Aorta (tissue), 5 donors: ENCODE data around the gene USP47. TPM values are rescaled to one million over a fixed set of nuclear protein-coding genes. Genes with fewer than 3 reads are reported as not detected.

ENCODE experiments used
- ATAC-seq: fragments of 200-7000 bp; cut with Tn5 transposase; one replicate; pipeline ENCODE4 v1.9.1; 2022; ENCODE audit warnings: moderate library complexity; ENCODE audit not compliant: low FRiP score
- DNase-seq, 2 donors: peaks; one replicate each; pipeline ENCODE4 v3.0.0-alpha.2; 2020
- H3K27ac ChIP-seq, 2 donors: one replicate each; pipeline ENCODE4 v1.5.1; 2013; ENCODE audit warnings: low read length in 2 of 2, mild to moderate bottlenecking in 2 of 2, moderate library complexity in 2 of 2, control low read depth in 1 of 2, inconsistent platforms in 1 of 2, low read depth in 1 of 2
- H3K27me3 ChIP-seq, 2 donors: one replicate each; pipeline ENCODE4 v1.6.1; 2013; ENCODE audit warnings: control low read depth in 1 of 2, low read length in 1 of 2, mild to moderate bottlenecking in 1 of 2, moderate library complexity in 1 of 2; ENCODE audit not compliant: insufficient read depth in 2 of 2, control insufficient read depth in 1 of 2
- H3K36me3 ChIP-seq, 2 donors: one replicate each; pipeline ENCODE4 v1.6.1; 2013; ENCODE audit warnings: control low read depth in 1 of 2, low read length in 1 of 2, mild to moderate bottlenecking in 1 of 2; ENCODE audit not compliant: insufficient read depth in 2 of 2, control insufficient read depth in 1 of 2
- H3K4me1 ChIP-seq, 2 donors: one replicate each; pipeline ENCODE4 v1.6.1; 2013; ENCODE audit warnings: low read length in 2 of 2, control low read depth in 1 of 2, mild to moderate bottlenecking in 1 of 2, moderate library complexity in 1 of 2; ENCODE audit not compliant: insufficient read depth in 2 of 2, control insufficient read depth in 1 of 2
- H3K4me3 ChIP-seq, 2 donors: one replicate each; pipeline ENCODE4 v1.5.1; 2013; ENCODE audit warnings: low read length in 2 of 2, control low read depth in 1 of 2, mild to moderate bottlenecking in 1 of 2
- H3K9me3 ChIP-seq: one replicate; pipeline ENCODE4 v1.6.1; 2013; ENCODE audit warnings: mild to moderate bottlenecking, low read length; ENCODE audit not compliant: control insufficient read depth
- WGBS, 2 donors: extraction: QIAGEN DNeasy Blood & Tissue Kit; methylation state at CpG; one replicate each; pipeline ENCODE4 v1.1.7; 2013; 5-methylcytosine and 5-hydroxymethylcytosine counted together
- intact Hi-C, 2 donors: fragments of 100-400 bp; cut with DNase I; formaldehyde crosslinking; loops; one replicate each; pipeline versions ENCODE4 v1.14.2 to v1.15.0; 2022
- polyA plus RNA-seq, 2 donors: library from polyadenylated mRNA; stranded (reverse); fragments of 200-250 nt; gene quantifications; one replicate each; pipeline ENCODE4 v1.2.3, GENCODE V29; 2013
- total RNA-seq, 2 donors: library from RNA; stranded (reverse); fragmentation: NEBNext Ultra II Directional; extraction: Animal tissue kit (Norgen Biotek cat#: 25700); gene quantifications; one replicate each; pipeline ENCODE4 v1.2.1, GENCODE V29; 2021
- donor health status: healthy with polysubstance abuse.
- donor health status: Bipolar disorder and iron deficiency.
- donor health status: DM: no; HTN: no; CAD: no.
- donor health status: DM: no; HTN: no; CAD: no.
- donor health status: DM: yes; HTN: yes; CAD: no.

The USP47 gene
- total and polyA plus RNA-seq, 4 donors, result 23.2 to 74.9 (median 45.1) TPM

DNA sequence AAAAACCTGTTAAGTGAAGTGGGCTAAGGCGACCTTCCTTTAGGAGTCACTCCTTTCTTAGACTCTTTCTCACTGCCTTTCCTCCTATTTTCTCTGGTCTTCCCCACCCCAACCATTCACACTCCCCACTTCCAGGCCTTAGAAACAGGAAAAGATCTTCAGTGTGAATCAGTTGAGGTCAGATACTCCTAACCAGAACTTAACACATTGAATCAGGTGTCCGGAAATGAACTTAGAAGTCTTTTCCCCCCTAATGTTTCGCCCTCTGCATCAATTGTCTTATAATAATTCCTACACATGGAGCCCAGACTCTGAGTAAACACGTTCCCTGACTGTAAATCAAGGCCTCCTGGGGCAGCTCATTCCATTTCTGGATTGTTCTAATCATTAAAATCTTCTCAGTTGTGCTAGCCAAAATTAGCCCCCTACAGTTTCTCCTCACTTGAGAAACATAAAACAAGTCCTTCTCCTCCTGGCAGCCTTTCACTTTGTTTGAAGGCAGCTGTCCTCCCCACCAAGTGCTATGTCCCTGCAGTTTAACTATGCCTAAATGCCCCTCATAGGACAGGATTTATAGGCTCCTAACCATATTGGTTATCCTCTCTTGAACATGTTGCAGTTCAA, 32.7 kb upstream of the USP47 start:
- Histone ChIP-seq H3K9me3 (no peaks in the 10 kb centered on the region), H3K4me3 (no peak overlapping the region), H3K4me1 (no peaks in the 10 kb centered on the region), H3K27me3 (no peaks in the 10 kb centered on the region), H3K27ac (no peak overlapping the region), H3K36me3 (no peaks in the 10 kb centered on the region)
- DNase-seq (no peak), ATAC-seq (no peak)
- 86% methylated on average over 4 of the region's 4 CpGs for WGBS, 2 donors
- intact Hi-C loops, result loop anchor here in 1 of 2 donors (5.0 to 10.0 kb wide), 3 partner anchors 33 to 476 kb away; partner anchors contain the start of gene USP47

DNA sequence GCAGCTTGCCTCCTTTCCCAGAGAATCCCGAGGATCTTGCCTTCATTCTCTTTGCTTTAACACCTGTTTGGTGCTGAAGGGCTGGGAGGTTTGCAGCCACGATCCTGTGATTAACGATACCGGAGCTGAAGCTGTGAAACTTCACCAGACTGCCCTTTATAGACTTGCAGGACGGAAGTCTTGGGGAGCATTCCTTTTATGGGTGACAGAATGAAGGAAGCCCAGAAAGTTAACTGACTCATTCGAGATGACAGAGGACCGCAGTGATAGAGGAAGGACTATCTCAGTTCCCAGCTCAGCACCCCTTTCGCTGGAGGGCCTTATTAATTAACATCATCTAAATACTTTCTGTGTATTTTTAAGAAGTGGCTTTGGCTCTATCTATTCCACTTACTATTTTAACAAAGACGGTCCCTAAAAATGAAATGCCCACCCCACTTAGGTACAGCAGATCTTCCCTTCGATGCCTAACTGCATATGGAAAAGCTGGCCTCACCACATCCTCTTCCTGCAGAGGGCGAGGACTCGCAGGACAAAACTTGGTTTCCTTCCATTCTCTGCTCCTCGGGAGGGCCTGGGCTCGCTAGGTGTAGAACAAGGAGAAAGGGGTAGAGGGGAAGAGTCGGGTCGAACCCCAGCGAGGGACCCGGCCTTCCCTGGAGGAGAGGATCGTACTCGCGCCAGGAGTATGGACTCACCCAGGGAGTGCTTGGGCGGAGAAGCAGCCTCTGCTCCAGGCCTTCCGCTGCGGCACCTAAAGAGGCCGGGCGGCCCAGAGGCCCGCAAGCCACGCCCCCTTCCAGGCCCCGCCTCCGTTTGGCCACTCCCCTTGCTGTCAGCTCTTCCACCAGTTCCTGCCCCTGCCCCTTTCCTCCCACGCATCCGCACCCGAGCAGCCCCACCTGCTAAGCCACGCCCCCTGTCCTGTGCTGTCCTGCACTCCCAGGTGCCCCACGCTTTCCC, 30.7 kb upstream of the USP47 start:
- no peak for ATAC-seq
- WGBS, 2 donors, result 91 to 92% methylated on average over 35 of the region's 35 CpGs
- H3K4me1 ChIP-seq, result no peaks in the 10 kb centered on the region
- H3K27me3 ChIP-seq, result no peaks in the 10 kb centered on the region
- no peak overlapping the region for H3K4me3 ChIP-seq
- H3K36me3 ChIP-seq, result no peaks in the 10 kb centered on the region
- intact Hi-C loops, result no loop called here
- no peak overlapping the region for H3K27ac ChIP-seq
- DNase-seq, result peak; percentile 47 to 70
- H3K9me3 ChIP-seq, result no peaks in the 10 kb centered on the region

DNA sequence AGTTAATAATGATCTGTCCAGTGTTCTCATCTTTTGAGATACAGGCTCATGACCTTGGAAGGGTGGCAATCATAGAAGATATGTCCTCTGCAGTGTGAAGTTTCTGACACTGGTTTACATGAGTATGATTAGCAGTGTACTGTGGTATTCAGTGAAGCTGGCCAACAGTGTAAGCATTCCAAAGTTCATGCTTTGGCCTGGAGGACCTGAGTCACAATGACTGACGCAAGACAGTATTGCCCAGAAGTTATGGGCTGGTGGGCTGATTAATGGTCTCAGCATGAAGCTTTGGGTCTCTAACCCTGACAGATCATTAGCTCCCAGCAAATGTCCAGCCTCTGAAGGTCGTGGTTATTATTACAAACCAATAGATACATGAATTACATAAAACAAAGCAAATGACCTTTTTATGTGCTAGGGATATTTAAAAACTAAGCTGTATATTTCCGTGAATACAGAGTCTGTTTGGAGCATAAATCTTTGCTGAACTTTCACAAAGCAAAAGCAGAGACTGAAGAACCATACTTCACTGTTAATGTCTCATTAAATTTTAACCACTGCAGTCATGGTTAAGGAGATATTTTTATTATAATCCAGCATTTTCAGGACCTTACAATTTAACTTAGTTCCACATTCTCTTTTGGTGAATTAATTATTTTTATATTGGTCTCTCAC, 28.3 kb upstream of the USP47 start:
- DNase-seq, result peak; percentile 50 to 73
- peak; percentile 90 for ATAC-seq
- Histone ChIP-seq H3K36me3 (no peaks in the 10 kb centered on the region), H3K27ac (no peak overlapping the region), H3K4me1 (no peaks in the 10 kb centered on the region), H3K9me3 (no peaks in the 10 kb centered on the region), H3K27me3 (no peaks in the 10 kb centered on the region), H3K4me3 (no peak overlapping the region)
- 8 to 9% methylated on average over 3 of the region's 3 CpGs for WGBS, 2 donors
- intact Hi-C loops, result no loop called here

DNA sequence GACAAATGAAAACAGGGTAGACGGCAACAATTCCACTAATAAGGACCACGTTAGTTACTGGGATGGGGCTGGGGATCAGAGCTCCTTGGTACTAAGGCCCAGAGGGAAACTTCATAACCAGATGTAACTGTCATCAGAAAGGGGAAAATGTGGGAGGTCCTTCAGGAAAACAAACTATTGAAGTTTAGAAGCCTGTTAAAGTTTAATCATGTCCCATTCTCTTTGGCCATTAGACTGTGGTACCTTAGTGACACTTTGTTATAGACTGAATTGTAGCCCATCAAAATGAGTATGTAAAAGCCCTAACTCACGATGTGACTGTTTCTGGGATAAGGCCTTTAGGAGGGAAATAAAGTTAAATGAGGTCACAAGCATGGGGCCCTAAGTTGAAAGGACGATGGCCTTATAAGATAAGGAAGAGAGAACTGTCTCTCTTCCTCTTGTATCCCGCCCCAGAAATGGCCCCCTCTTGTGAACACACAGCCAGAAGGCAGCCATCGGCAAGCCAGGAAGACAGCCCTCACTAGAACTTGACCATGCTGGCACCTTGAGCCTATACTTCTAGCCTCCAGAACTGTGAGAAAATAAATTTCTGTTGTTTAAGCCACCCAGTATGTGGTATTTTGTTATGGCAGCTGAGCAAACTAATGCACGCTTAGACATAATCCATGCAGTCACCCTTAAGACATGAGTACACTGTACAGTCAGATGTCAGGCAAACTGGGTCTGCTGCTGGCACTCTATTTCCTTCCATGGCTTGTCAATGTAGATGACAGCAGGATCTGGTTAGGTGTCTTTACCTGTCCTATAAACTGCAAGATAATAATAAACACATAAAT, 26.9 kb upstream of the USP47 start:
- ATAC-seq (no peak), DNase-seq (no peak)
- Histone ChIP-seq H3K27ac (no peak overlapping the region), H3K9me3 (no peaks in the 10 kb centered on the region), H3K36me3 (no peaks in the 10 kb centered on the region), H3K4me3 (no peak overlapping the region), H3K4me1 (no peaks in the 10 kb centered on the region), H3K27me3 (no peaks in the 10 kb centered on the region)
- intact Hi-C loops, result no loop called here
- 97% methylated on average over 7 of the region's 7 CpGs for WGBS, 2 donors

DNA sequence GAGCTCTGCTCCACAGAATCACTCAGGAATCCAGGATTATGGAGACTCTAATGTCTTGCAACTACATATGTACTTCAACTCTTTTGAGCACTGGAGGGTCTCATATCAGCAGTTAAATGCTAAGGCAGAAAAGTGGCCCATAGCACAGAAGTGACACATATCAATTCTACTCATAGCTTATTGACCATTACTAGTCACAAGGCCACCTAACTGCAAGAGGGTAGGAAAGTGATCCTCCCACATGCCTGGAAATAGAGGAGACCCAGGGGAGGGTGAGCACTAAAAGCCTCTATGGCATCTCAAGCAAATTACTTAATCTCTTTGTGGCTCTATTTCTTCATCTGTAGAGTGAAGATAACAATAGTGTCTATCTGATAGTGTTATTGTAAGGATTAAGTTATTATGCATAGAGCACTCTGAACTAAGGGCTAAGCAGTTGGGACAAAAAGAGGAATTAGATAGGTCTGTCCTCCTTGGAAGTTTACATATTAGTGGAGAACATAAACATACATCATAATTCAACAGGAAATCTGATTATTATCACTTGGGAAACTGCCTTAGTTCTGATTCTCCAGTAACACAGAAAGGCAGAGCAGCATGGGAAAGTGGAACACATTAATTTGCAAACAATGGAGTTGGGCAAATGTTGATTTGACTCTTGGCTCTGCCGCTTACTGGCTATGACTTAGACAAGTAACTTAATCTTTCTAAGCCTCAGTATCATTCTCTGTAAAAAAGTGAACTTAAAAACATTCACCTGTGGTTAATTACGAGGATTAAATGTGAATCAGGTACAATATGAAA, 25.1 kb upstream of the USP47 start:
- no peak overlapping the region for H3K27ac ChIP-seq
- intact Hi-C loops, result no loop called here
- WGBS, 2 donors, result 68 to 75% methylated on average over 2 of the region's 2 CpGs
- no peaks in the 10 kb centered on the region for H3K4me1 ChIP-seq
- H3K4me3 ChIP-seq, result no peak overlapping the region
- no peak for ATAC-seq
- H3K9me3 ChIP-seq, result no peaks in the 10 kb centered on the region
- no peaks in the 10 kb centered on the region for H3K27me3 ChIP-seq
- DNase-seq, result no peak
- H3K36me3 ChIP-seq, result no peaks in the 10 kb centered on the region

DNA sequence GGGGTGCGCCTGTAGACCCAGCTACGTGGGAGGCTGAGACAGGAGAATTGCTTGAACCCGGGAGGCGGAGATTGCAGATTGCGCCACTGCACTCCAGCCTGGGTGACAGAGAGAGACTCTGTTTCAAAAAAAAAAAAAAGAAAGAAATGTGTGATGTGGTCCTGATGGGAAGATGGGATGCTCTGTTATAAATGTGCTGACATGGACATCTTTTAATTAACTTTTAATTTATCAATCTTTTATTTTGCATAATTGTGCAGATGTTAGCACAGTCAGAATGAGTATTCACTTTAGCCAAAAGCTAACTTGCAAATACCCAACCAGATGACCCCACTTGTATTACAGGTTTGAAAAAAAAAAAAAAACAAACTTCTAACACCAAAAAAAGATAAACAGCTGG, 23.8 kb upstream of the USP47 start:
- H3K27ac ChIP-seq, result no peak overlapping the region
- intact Hi-C loops, result no loop called here
- DNase-seq (no peak), ATAC-seq (no peak)
- H3K9me3 ChIP-seq, result no peaks in the 10 kb centered on the region
- no peaks in the 10 kb centered on the region for H3K4me1 ChIP-seq
- no peak overlapping the region for H3K4me3 ChIP-seq
- no peaks in the 10 kb centered on the region for H3K27me3 ChIP-seq
- WGBS, 2 donors, result 94 to 95% methylated on average over 5 of the region's 5 CpGs
- no peaks in the 10 kb centered on the region for H3K36me3 ChIP-seq

DNA sequence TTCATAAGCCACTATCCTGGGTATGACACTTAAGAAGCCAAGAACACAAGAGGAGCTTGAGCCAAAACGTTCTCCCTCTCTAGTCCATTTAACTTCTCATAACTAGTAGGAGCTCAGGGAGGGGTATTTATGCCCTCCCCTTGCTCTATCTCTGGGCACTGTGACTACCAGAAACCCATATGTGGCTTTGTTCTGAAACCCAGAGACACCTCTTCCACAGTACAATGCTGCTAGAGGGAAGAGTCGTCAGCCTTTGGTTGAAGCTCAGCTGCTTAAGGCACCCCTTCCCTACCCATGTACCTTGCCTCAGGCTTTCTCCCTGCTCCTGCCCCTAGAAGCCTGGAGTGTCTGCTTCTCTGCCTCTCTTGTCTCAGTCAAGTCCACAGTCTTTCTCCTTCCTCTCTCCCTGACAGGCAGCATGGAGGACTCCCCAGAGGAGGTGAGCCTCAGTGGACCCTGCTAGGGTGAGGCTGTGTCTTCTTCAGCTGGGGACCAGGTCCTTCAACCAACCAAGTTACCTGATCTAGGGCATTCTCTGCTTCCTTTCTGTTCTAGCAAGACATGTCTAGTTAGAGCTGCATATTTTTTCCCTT, 23.1 kb upstream of the USP47 start:
- Histone ChIP-seq H3K9me3 (no peaks in the 10 kb centered on the region), H3K36me3 (no peaks in the 10 kb centered on the region), H3K27ac (no peak overlapping the region), H3K4me3 (no peak overlapping the region), H3K4me1 (no peaks in the 10 kb centered on the region), H3K27me3 (no peaks in the 10 kb centered on the region)
- DNase-seq (no peak), ATAC-seq (no peak)
- intact Hi-C loops, result no loop called here
- WGBS, 2 donors, result 80 to 81% methylated on average over 2 of the region's 2 CpGs
